Adrenal gland (tissue), 12 donors: ENCODE data around the gene CMBL. TPM values are rescaled to one million over a fixed set of nuclear protein-coding genes. Genes with fewer than 3 reads are reported as not detected.

Source experiments
- DNase-seq, 7 donors: peaks; one replicate each; pipeline ENCODE4 v3.0.0-alpha.2; 2019 to 2020
- H3K27ac ChIP-seq, 5 donors: fragments of 200-600 bp; sonication (generic) in 4 of 5; 1 replicate in 3 of 5; 2 replicates in 2 of 5; pipeline versions ENCODE4 v1.5.1 to v1.8.0; 2016 to 2020; ENCODE audit warnings: mild to moderate bottlenecking in 1 of 5
- H3K27me3 ChIP-seq: fragments of 200-600 bp; 2 replicates; pipeline ENCODE4 v1.8.0; 2021
- H3K36me3 ChIP-seq, 2 donors: fragments of 200-600 bp; replicated peaks in 1 of 2; 1 replicate in 1 of 2; 2 replicates in 1 of 2; pipeline versions ENCODE4 v1.5.1 to v1.8.0; 2018 to 2022
- H3K4me1 ChIP-seq, 2 donors: fragments of 200-600 bp; replicated peaks in 1 of 2; 1 replicate in 1 of 2; 2 replicates in 1 of 2; pipeline versions ENCODE4 v1.5.1 to v1.8.0; 2018 to 2021
- H3K4me3 ChIP-seq, 4 donors: fragments of 200-600 bp; sonication (generic) in 3 of 4; one replicate each; pipeline ENCODE4 v1.5.1; 2016 to 2018
- H3K9me3 ChIP-seq, 3 donors: fragments of 200-600 bp; sonication (generic) in 1 of 3; replicated peaks in 1 of 3; 1 replicate in 2 of 3; 2 replicates in 1 of 3; pipeline versions ENCODE4 v1.5.1 to v1.8.0; 2016 to 2021
- CTCF ChIP-seq, 6 experiments: fragments of 450-650 bp in 4 of 6; fragments of 200-600 bp in 2 of 6; sonication (generic) in 1 of 6; IDR thresholded peaks; 1 replicate in 5 of 6; 2 replicates in 1 of 6; pipeline versions ENCODE4 v1.5.1 to v1.8.0; 2016 to 2021; ENCODE audit warnings: antibody characterized with exemption in 6 of 6, mild to moderate bottlenecking in 2 of 6, moderate library complexity in 1 of 6
- POLR2A ChIP-seq, 2 donors: fragments of 450-650 bp; IDR thresholded peaks; one replicate each; pipeline ENCODE4 v1.6.1; 2017; ENCODE audit warnings: antibody characterized with exemption in 2 of 2, mild to moderate bottlenecking in 2 of 2, moderate library complexity in 1 of 2
- WGBS, 4 donors: extraction: QIAGEN DNeasy Blood & Tissue Kit in 2 of 4; methylation state at CpG; one replicate each; pipeline versions ENCODE4 v1.1.5 to v1.1.7; 2013 to 2017; 5-methylcytosine and 5-hydroxymethylcytosine counted together
- intact Hi-C, 2 donors: fragments of 100-400 bp; cut with DNase I; formaldehyde crosslinking; loops; one replicate each; pipeline versions ENCODE4 v1.14.1 to v1.15.0; 2022 to 2023
- polyA plus RNA-seq, 3 donors: library from polyadenylated mRNA; stranded (reverse); fragments of 200-250 nt in 2 of 3; fragments of 350-450 nt in 1 of 3; fragmentation: Illumina TruSeq in 1 of 3; extraction: RNeasy Lipid Tissue Mini Kit (QIAGEN cat#74804) in 1 of 3; gene quantifications; one replicate each; pipeline ENCODE4 v1.2.3, GENCODE V29; 2013 to 2014
- total RNA-seq, 9 donors: library from RNA; depleted of rRNA in 4 of 9; stranded (reverse); fragments of >200 nt in 4 of 9; fragments of 120-200 nt in 1 of 9; fragmentation: NEBNext Ultra II Directional in 1 of 9; extraction: Animal tissue kit (Norgen Biotek cat#: 25700) in 1 of 9; gene quantifications; one replicate each; pipeline versions ENCODE4 v1.1.0 to v1.2.4, GENCODE V29; 2013 to 2023
- donor health status: healthy with polysubstance abuse.
- donor health status: Bipolar disorder and iron deficiency.
- donor health status: DM: yes; HTN: yes; CAD: no.
- donor health status: DM: no; HTN: no; CAD: no.
- donor health status: DM: no; HTN: no; CAD: no.
- donor health status: DM: yes; HTN: yes; CAD: no.

Gene CMBL
- total and polyA plus RNA-seq, 12 donors = 14.9 to 87.7 (median 28.9) TPM

- Histone ChIP-seq H3K4me1 (peaks cover 3 to 25% of the 10 kb centered on the region in 2 donors), H3K27ac (peak overlapping the region in 4 of 5 donors; percentile 16 to 90 (median 74))
These were observed 6.4 kb downstream of the CMBL start for GRCh38 chr5:10301266-10301665.

GRCh38 chr5:10300246-10300645 is 7.5 kb downstream of the CMBL start:
- Histone ChIP-seq H3K27ac (no peak overlapping the region), H3K4me3 (no peak overlapping the region), H3K9me3 (no peaks in the 10 kb centered on the region), H3K4me1 (peaks cover 0 to 16% of the 10 kb centered on the region in 2 donors), H3K36me3 (no peaks in the 10 kb centered on the region), H3K27me3 (no peaks in the 10 kb centered on the region)
- DNase-seq = no peak
- WGBS, 4 donors = 88 to 95% (median 92%) methylated on average over 5 of the region's 5 CpGs
- intact Hi-C loops = no loop called here
- TF ChIP-seq CTCF (IDR thresholded peaks at IDR 0.05) (no peak), POLR2A (IDR thresholded peaks at IDR 0.05) (no peak)

More at GRCh38 chr5:10301266-10301665, 6.4 kb downstream of the CMBL start:
- H3K9me3 ChIP-seq = no peaks in the 10 kb centered on the region
- H3K36me3 ChIP-seq = no peaks in the 10 kb centered on the region
- peak overlapping the region in 1 of 4 donors; percentile 41 for H3K4me3 ChIP-seq
- DNase-seq = no peak
- TF ChIP-seq POLR2A (IDR thresholded peaks at IDR 0.05) (no peak), CTCF (IDR thresholded peaks at IDR 0.05) (no peak)
- intact Hi-C loops = no loop called here
- WGBS, 4 donors = 39 to 64% (median 53%) methylated on average over 7 of the region's 7 CpGs
- H3K27me3 ChIP-seq = no peaks in the 10 kb centered on the region

- H3K4me3 ChIP-seq = no peak overlapping the region
- no peaks in the 10 kb centered on the region for H3K36me3 ChIP-seq
- intact Hi-C loops = no loop called here
- DNase-seq = no peak
- H3K27me3 ChIP-seq = no peaks in the 10 kb centered on the region
- no peak overlapping the region for H3K27ac ChIP-seq
- 83 to 91% (median 91%) methylated on average over 14 of the region's 14 CpGs for WGBS, 4 donors
- no peak for TF ChIP-seq CTCF (IDR thresholded peaks at IDR 0.05)
- no peak for TF ChIP-seq POLR2A (IDR thresholded peaks at IDR 0.05)
- no peaks in the 10 kb centered on the region for H3K9me3 ChIP-seq
- peaks cover 0 to 6% of the 10 kb centered on the region in 2 donors for H3K4me1 ChIP-seq
These were observed 10.0 kb downstream of the CMBL start for GRCh38 chr5:10297646-10298204.

- no peak for DNase-seq
- intact Hi-C loops = no loop called here
- WGBS, 4 donors = 81 to 97% (median 91%) methylated on average over 7 to 8 of the region's 8 CpGs
- no peaks in the 10 kb centered on the region for H3K4me1 ChIP-seq
- no peaks in the 10 kb centered on the region for H3K9me3 ChIP-seq
- no peak overlapping the region for H3K4me3 ChIP-seq
- H3K27ac ChIP-seq = no peak overlapping the region
- TF ChIP-seq POLR2A (IDR thresholded peaks at IDR 0.05) (no peak), CTCF (IDR thresholded peaks at IDR 0.05) (no peak)
- H3K36me3 ChIP-seq = no peaks in the 10 kb centered on the region
- no peaks in the 10 kb centered on the region for H3K27me3 ChIP-seq
These were observed 11.9 kb downstream of the CMBL start for GRCh38 chr5:10295619-10296326.
